PC-3 (cell line): Measurements from ENCODE around the gene MRO.

Experiments
- EZH2 ChIP-seq: fragments of 300-600 bp; sonication (generic); IDR thresholded peaks from one replicate; pipeline ENCODE4 v1.6.1; 2017; ENCODE audit warnings: antibody characterized with exemption, mild to moderate bottlenecking, low read length; ENCODE audit not compliant: unreplicated experiment
- TF ChIP-seq, protein P1 (sequence below): fragments of 300-600 bp; sonication (generic); conservative IDR thresholded peaks from 2 replicates; pipeline ENCODE4 v1.5.1; 2017; ENCODE audit warnings: antibody characterized with exemption, low read depth, mild to moderate bottlenecking, low read length

DNA sequence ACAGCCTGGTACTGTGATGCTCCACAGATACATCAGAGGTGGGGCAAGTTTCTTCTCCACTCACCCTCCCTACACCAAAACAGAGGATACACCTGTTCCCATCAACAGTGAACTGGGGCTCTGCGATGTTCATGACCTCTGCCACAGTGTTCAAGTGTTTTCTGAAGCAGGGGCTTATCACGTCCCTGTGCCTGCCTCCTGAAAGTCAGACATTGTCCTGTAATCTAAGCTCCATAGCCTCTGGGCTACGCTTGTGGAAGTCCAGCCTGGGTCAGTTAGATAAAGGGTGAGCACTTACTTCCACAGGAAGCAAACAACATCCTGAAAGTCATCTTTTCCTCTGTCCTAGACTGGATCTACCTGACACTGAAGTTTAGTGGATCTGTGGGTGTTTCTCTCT is 20.2 kb upstream of the MRO start:
- TF ChIP-seq, protein P1, sequence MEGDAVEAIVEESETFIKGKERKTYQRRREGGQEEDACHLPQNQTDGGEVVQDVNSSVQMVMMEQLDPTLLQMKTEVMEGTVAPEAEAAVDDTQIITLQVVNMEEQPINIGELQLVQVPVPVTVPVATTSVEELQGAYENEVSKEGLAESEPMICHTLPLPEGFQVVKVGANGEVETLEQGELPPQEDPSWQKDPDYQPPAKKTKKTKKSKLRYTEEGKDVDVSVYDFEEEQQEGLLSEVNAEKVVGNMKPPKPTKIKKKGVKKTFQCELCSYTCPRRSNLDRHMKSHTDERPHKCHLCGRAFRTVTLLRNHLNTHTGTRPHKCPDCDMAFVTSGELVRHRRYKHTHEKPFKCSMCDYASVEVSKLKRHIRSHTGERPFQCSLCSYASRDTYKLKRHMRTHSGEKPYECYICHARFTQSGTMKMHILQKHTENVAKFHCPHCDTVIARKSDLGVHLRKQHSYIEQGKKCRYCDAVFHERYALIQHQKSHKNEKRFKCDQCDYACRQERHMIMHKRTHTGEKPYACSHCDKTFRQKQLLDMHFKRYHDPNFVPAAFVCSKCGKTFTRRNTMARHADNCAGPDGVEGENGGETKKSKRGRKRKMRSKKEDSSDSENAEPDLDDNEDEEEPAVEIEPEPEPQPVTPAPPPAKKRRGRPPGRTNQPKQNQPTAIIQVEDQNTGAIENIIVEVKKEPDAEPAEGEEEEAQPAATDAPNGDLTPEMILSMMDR: no peak
- no peak for TF ChIP-seq EZH2
